RWPE2 (cell line): ENCODE data around the gene SULF2.

ENCODE experiments used
- ATAC-seq: fragments of 200-7000 bp; cut with Tn5 transposase; 3 replicates; pipeline ENCODE4 v1.9.1; 2021; ENCODE audit warnings: low read depth
- DNase-seq: peaks from one replicate; pipeline ENCODE4 v3.0.0-alpha.2; 2020; ENCODE audit warnings: low spot score
- H3K27ac ChIP-seq: fragments of 450-650 bp; 2 replicates; pipeline ENCODE4 v1.5.1; 2017; ENCODE audit warnings: mild to moderate bottlenecking; ENCODE audit not compliant: poor library complexity, severe bottlenecking
- H3K27me3 ChIP-seq: fragments of 250-450 bp; sonication (Bioruptor Pico); 2 replicates; pipeline ENCODE4 v1.5.1; 2021; ENCODE audit warnings: mild to moderate bottlenecking, moderate library complexity; ENCODE audit not compliant: insufficient read depth, poor library complexity, severe bottlenecking
- H3K36me3 ChIP-seq: fragments of 250-450 bp; sonication (Bioruptor Pico); 2 replicates; pipeline ENCODE4 v1.5.1; 2020; ENCODE audit warnings: low read depth, mild to moderate bottlenecking, moderate library complexity
- H3K4me1 ChIP-seq: fragments of 250-450 bp; sonication (Bioruptor Pico); 2 replicates; pipeline ENCODE4 v1.5.1; 2021; ENCODE audit warnings: mild to moderate bottlenecking, moderate library complexity; ENCODE audit not compliant: insufficient read depth, poor library complexity, severe bottlenecking
- H3K4me3 ChIP-seq: fragments of 250-450 bp; sonication (Bioruptor Pico); 2 replicates; pipeline ENCODE4 v1.5.1; 2021; ENCODE audit warnings: mild to moderate bottlenecking, moderate library complexity; ENCODE audit not compliant: severe bottlenecking
- H3K9me3 ChIP-seq: fragments of 250-450 bp; sonication (Bioruptor Pico); 2 replicates; pipeline ENCODE4 v1.5.1; 2021; ENCODE audit warnings: mild to moderate bottlenecking, moderate library complexity; ENCODE audit not compliant: severe bottlenecking
- TF ChIP-seq, protein P1 (sequence below): fragments of 450-650 bp; IDR thresholded peaks from one replicate; pipeline ENCODE4 v1.5.1; 2017; ENCODE audit warnings: mild to moderate bottlenecking, moderate library complexity; ENCODE audit not compliant: poor library complexity, severe bottlenecking

SULF2 gene

DNA sequence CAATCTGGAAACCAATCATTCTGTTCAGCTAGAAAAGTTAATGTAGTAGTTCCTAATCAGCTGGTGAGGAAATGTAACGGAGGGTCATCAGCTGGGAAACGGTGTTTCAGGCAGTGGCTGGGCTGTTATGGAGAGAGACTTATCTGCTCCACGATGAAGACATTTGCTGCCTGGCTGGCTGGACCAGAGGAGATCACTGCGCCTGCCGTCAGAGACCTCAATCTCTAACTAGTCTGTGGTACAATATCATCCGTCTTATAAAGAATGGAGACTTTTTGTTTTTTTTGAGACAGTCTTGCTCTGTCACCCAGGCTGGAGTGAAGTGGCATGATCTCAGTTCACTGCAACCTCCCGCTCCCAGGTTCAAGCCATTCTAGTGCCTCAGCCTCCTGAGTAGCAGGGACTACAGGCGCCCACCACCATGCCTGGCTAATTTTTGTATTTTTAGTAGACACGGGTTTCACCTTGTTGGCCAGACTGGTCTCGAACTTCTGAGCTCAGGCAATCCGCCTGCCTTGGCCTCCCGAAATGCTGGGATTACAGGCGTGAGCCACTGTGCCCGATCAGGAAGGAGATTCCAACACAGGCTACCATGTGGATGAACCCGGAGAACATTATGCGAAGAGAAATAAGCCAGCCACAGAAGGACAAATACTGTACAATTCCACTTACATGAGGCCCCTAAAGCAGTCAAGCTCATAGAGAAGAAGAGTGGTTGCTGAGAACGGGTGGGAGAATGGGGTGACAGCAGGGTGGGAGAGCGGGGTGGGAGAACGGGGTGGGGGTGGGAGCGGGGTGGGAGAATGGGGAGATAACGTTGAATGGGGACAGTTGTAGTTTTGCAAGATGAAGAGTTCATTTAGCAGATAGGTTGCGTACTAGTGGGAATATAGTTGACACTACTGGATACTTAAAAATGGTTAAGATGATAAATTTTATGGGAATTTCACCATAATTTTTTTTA, 115.1 kb downstream of the SULF2 start:
- no peak for ATAC-seq

DNA sequence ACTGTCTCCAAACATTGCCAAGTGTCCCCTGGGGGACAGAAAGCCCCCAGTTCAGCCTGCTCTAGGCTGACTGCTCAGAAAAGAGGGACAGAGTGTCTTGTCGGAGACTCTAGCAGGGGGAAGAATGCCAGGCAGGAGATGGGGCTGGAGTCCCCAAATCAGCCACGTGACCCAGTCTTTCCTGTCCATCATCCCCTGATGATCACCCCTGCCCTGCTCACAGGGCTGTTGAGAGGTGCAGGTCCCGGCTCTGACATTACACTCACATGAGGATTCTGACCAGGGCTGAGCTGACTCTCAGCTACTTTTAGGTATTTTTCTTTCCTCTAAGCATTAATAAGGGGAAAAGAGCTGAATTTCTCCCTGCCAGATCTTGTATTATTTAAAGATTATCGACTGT, 115.8 kb downstream of the SULF2 start:
- Histone ChIP-seq H3K9me3 (no peaks in the 10 kb centered on the region), H3K27me3 (no peaks in the 10 kb centered on the region), H3K4me3 (no peak overlapping the region), H3K4me1 (peaks cover 13% of the 10 kb centered on the region), H3K27ac (no peak overlapping the region), H3K36me3 (peaks cover 67% of the 10 kb centered on the region)
- peak; percentile 59 for DNase-seq
- ATAC-seq = no peak
- TF ChIP-seq, protein P1, sequence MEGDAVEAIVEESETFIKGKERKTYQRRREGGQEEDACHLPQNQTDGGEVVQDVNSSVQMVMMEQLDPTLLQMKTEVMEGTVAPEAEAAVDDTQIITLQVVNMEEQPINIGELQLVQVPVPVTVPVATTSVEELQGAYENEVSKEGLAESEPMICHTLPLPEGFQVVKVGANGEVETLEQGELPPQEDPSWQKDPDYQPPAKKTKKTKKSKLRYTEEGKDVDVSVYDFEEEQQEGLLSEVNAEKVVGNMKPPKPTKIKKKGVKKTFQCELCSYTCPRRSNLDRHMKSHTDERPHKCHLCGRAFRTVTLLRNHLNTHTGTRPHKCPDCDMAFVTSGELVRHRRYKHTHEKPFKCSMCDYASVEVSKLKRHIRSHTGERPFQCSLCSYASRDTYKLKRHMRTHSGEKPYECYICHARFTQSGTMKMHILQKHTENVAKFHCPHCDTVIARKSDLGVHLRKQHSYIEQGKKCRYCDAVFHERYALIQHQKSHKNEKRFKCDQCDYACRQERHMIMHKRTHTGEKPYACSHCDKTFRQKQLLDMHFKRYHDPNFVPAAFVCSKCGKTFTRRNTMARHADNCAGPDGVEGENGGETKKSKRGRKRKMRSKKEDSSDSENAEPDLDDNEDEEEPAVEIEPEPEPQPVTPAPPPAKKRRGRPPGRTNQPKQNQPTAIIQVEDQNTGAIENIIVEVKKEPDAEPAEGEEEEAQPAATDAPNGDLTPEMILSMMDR = no peak

More for the DNA sequence above, 115.1 kb downstream of the SULF2 start:
- no peak overlapping the region for H3K4me3 ChIP-seq
- H3K27me3 ChIP-seq = no peaks in the 10 kb centered on the region
- no peak overlapping the region for H3K27ac ChIP-seq
- peaks cover 6% of the 10 kb centered on the region for H3K4me1 ChIP-seq
- peak; percentile 66 for DNase-seq
- TF ChIP-seq, protein P1 = no peak
- peaks cover 68% of the 10 kb centered on the region for H3K36me3 ChIP-seq
- no peaks in the 10 kb centered on the region for H3K9me3 ChIP-seq

DNA sequence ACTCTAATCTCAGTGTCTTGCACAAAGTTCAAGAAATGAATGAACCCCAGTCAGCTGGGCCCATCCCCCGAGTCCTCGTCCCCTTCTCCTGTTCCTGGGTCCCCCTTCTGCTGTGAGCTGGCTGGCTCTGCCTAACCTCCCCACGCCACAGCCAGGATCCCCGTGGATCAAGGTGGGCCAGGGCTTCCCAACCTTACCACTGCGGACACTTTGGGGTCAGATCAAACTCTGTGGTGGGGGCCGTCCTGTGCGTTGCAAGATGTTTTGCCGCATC, 116.2 kb downstream of the SULF2 start:
- ATAC-seq = no peak
- Histone ChIP-seq H3K4me1 (peaks cover 17% of the 10 kb centered on the region), H3K9me3 (no peaks in the 10 kb centered on the region), H3K27ac (no peak overlapping the region), H3K36me3 (peaks cover 67% of the 10 kb centered on the region), H3K27me3 (no peaks in the 10 kb centered on the region), H3K4me3 (no peak overlapping the region)
- TF ChIP-seq, protein P1 = no peak
- DNase-seq = peak; percentile 80

DNA sequence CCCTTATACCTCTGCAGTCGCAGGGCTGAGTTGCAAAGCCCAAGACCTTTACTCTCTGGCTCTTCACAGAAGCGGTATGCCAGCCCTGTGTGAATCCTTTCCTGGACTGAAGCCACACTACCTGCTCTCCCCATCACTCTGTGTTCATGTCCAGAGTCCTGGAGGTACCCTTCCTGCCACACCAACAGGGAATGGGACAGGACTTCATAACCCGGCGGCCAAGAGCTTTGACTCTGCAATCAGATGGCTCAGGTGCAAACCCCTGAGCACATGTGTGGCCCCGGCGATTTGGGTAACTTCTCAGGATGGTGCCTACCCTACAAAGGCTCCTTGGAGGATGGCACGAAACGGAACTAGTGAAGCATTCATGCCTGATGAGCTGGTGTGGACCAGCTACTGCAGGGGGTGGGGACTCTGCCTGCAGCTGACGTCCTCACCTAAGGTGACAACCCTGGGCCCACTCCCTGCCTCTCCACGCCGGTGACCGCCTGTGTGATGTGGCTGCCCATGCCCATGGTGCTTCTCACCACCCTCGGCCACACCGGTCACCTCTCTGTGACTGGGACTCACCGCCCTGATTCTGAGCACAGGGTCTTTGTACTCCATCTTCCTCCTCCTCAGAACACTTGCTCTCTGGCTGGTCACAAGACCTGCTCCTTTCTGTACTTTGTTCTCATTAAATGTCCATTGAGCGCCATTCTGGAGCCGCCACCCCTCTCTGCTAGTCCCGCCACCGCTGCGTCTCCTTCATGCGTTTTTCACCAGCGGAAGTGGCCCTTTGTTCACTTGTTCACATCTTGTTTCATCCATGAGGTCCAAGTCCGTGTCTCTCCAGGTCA, 116.7 kb downstream of the SULF2 start:
- TF ChIP-seq, protein P1 = no peak
- DNase-seq (peak; percentile 85), ATAC-seq (no peak)
- no peak overlapping the region for H3K4me3 ChIP-seq
- no peak overlapping the region for H3K27ac ChIP-seq
- H3K4me1 ChIP-seq = peaks cover 17% of the 10 kb centered on the region
- H3K36me3 ChIP-seq = peaks cover 65% of the 10 kb centered on the region
- no peaks in the 10 kb centered on the region for H3K9me3 ChIP-seq
- no peaks in the 10 kb centered on the region for H3K27me3 ChIP-seq
